ENCODE results near the gene MPIG6B.
A peak's percentile ranks its signal among the peaks of the same experiment; 100 is the strongest.
"Not testable (repeated sequence)": the region's sequence is repeated elsewhere in the genome, so short reads cannot be mapped to it uniquely, and the experiment has no call there.

Gene MPIG6B

DNA sequence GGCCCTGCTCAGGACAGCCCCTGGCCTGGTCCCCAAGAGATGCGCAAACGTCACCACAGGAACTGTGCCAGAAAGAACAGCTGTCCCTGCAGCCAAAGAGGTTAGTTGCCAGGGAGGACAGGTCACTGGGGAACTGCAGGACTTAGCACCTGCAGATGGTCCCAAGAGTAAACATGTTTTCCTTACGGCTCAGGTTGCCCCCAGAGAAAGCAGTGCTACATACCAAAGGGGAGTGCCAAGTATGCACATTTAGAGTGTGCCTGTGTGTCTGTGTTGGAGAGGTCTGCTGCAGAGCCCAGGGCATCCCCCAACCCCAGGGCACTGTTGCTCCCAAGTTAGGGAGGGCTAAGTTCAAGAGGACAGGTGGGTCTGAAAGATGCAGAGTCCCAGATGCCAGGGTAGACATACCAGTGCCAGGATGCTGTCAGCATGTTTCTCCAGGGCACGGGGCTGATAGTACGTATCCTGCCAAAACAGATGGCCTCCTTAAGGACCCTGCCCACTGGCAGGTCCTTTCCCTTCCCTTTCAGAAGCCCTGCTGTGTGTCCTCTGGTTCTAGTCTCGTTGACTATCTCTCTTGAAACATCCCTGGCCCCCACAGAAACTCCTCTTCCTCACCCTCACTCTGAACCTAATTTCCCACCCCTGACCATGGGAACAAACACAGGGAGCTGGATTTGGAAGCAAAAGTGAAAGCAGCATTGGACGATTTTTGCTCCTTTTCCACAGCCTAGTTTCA is 21.3 kb upstream of the MPIG6B start:
- peak in 1 of 2 experiments; percentile 38 for DNase-seq

GRCh38 chr6:31702405-31702818 is 20.8 kb upstream of the MPIG6B start:
- DNase-seq, result no peak

GRCh38 chr6:31702819-31703716 is 20.1 kb upstream of the MPIG6B start, which contains the start of gene ABHD16A:
ABHD16A (minus strand) TSS chr6:31703324; CDS start chr6:31703281, 43 bp downstream.
- DNase-seq, result peak; percentile 93 to 97

GRCh38 chr6:31705931-31706330 is 17.2 kb upstream of the MPIG6B start:
- no peak for DNase-seq

DNA sequence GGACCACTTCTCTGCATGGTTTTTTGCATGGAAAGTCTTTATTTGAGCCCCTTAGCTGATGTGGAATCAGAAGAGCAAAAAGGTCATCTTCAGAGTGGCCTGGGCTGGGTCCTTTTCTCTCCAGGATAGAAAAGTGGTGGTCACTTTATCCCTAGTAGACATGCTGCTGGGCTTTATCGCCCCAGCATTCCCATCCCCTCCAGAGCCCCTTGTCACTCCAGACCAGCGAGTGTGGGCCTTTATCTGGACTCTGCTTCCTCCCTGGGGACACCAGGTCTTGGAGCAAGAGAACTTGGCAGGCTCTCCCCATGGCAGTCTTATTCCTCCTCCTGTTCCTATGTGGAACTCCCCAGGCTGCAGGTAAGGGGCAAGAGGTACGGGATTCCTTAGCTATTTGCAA is 16.6 kb upstream of the MPIG6B start, which contains the start of gene LY6G6F:
Gene LY6G6F (plus strand): TSS at position 268 of the 400 bp plus-strand sequence. CDS start 41 bp downstream, at position 309.
- no peak for DNase-seq

DNA sequence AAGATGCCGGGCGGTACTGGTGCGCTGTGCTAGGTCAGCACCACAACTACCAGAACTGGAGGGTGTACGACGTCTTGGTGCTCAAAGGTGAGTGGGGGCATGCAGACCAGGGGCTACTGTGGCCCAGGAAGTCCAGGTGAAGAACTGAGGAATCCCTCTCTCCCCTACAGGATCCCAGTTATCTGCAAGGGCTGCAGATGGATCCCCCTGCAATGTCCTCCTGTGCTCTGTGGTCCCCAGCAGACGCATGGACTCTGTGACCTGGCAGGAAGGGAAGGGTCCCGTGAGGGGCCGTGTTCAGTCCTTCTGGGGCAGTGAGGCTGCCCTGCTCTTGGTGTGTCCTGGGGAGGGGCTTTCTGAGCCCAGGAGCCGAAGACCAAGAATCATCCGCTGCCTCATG is 15.5 kb upstream of the MPIG6B start:
- no peak for DNase-seq

DNA sequence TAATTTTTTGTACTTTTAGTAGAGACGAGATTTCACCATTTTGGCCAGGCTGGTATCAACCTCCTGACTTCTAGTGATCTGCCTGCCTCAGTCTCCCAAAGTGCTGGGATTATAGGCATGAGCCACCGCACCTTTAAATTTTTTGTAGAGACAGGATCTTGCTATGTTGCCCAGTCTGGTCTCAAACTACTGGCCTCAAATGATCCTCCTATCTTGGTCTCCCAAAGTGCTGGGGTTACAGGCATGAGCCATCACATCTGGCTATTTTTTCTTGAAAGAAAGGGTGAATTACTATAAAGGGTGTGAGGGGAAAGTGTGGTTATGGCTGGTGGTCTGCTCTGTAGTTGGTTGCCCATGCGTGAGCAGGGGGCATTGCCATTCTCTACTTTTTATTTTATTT is 14.9 kb upstream of the MPIG6B start:
- DNase-seq, result no peak

GRCh38 chr6:31709157-31709556 is 14.0 kb upstream of the MPIG6B start:
- DNase-seq, result not testable (repeated sequence)

DNA sequence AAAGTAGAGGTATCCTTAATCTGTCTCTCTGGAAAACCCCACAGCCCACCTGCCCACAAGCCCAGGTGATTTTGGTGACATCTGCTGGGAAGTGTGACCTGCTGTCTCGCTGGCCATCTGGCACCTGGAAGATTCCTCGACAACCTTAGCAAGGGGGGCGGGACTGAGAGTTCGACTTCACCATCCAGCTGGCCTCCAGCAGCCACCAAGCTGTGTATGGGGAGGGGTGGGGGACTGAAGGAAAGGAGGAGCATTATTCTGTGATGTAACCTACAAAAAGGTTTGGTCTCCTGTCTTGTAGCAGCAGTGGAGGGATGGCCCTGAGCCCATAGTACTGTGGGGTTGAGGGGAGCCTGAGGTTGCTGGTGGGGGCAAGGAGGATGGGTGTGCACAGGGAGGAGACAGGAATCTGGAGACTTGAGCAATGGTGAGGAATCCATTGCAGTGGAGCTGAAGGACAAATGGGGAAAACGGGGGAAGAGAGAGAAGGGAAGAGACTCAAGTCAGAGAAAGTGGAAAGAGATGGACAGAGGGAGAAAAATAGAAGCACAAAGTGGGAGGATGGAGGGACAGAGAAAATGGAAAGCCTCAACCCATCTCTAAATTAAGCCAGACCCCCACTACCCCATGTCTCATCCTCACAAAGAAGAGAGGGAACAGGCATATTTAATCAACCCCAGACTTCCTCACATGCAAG is 12.5 kb upstream of the MPIG6B start:
- no peak for DNase-seq

GRCh38 chr6:31711233-31711632 is 11.9 kb upstream of the MPIG6B start:
- DNase-seq, result no peak

GRCh38 chr6:31712296-31712695 is 10.9 kb upstream of the MPIG6B start:
- DNase-seq, result no peak

DNA sequence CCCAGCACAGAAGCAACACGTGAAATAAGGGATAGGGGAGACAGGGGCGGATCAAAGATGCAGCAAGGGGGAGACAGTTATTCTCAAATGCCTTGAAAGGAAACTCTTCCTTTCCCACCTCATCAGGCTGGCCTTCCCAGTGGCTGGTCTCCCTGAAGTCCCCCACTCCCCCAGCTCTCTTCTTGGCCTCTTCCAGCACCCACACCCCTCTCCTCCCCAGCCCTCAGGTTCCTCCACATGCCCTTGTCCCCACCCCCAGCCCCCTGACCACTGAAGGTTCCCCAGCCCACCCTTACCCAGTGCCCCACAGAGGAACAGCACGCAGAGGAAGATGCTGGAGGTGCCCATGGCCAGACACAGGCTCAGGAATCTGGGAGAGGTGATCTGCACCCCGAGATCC is 9.7 kb upstream of the MPIG6B start:
- DNase-seq, result no peak

- no peak for DNase-seq
Observed at GRCh38 chr6:31713991-31714684, 9.0 kb upstream of the MPIG6B start.

GRCh38 chr6:31715022-31715958 is 7.9 kb upstream of the MPIG6B start, which contains the start of gene LY6G6D:
LY6G6D (plus strand) TSS chr6:31715348; CDS start chr6:31715356, 8 bp downstream.
- DNase-seq, result peak in 1 of 2 experiments; percentile 60

GRCh38 chr6:31717499-31718222 is 5.5 kb upstream of the MPIG6B start:
- no peak for DNase-seq

DNA sequence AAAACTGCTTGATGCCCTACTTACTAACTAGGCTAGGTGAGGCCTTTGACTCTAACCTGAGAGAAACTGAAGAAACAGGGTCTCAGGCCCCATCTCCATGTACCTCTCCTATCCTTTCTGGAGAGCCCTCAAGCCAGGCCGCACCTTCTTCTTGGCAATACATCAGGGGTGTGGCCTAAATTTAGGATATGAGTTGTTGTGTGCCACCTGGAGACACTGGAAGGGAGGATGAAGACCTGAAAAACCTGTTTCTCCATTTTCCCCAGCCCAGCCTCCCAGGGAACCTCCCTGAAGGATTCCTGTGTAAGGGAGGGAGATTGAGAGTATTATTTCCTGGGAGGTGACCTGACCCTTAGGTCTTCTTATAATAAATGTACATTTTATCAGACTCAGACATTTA is 4.9 kb upstream of the MPIG6B start:
- no peak for DNase-seq

DNA sequence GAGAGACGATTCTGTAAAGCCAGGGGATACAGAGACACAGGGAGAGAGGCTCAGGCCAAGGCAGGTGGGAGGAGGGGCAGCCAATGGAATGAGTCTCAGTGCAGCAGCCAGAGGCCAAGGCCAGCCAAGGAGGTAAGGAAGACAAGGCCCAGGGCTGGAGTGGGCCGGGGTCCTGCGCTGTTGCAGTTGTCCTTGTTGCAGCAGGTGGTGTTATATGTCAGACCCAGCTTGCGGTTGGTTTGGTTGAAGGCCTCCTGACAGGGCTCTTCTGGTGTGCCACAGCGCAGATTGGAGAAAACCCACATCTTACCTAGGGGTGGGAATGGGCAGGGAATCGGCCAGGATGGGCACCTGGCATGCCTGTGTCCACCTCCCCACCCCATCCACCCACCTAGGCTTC is 4.2 kb upstream of the MPIG6B start:
- DNase-seq, result no peak

- DNase-seq, result no peak
Observed at GRCh38 chr6:31720196-31720770, 2.9 kb upstream of the MPIG6B start.

- no peak for DNase-seq
Observed at GRCh38 chr6:31721351-31722020, 1.7 kb upstream of the MPIG6B start, which contains the start of gene LY6G6C. LY6G6C (minus strand) TSS chr6:31721746; CDS start chr6:31721679, 67 bp downstream.

Measured in NCI-H446 (cell line).